HepG2 (cell line): ENCODE data around the gene ZNF771. TPM values are rescaled to one million over a fixed set of nuclear protein-coding genes. Genes with fewer than 3 reads are reported as not detected.

Experiments used
- ATAC-seq: fragments of 200-7000 bp; cut with Tn5 transposase; 3 replicates; pipeline ENCODE4 v1.9.1; 2020; ENCODE audit warnings: mild to moderate bottlenecking, moderate library complexity
- BruUV-seq: library from RNA; stranded (reverse); fragments of 400-500 nt; replicated peaks from 2 replicates; lab custom pipeline; 2021; lab: Mats Ljungman, UMichigan
- CTCF ChIA-PET: fragments of 300-600 bp; formaldehyde crosslinking; extraction: SDS; loops from one replicate; lab custom pipeline; 2021; ENCODE audit warnings: low total read pairs, inconsistent platforms, low intra/inter-chr PET ratio; lab: Yijun Ruan, JAX
- POLR2A ChIA-PET: fragments of 350-600 bp; sonication (Branson Sonifier 250); formaldehyde crosslinking; loops from one replicate; lab custom pipeline; 2020; ENCODE audit warnings: antibody characterized with exemption, inconsistent platforms; lab: Yijun Ruan, JAX
- DNase-seq: peaks from one replicate; pipeline ENCODE4 v3.0.0-alpha.2; 2015; ENCODE audit warnings: low spot score
- FAIRE-seq: peaks from 3 replicates; lab custom pipeline; 2011; peaks lifted over from hg19 to GRCh38; lab: Jason Lieb, UNC
- H2AFZ ChIP-seq: one replicate; pipeline ENCODE4 v1.6.1; 2011; ENCODE audit warnings: low read length, inconsistent platforms
- H3K27ac ChIP-seq: fragments of 300-600 bp; 3 replicates; pipeline ENCODE4 v1.8.0; 2011; ENCODE audit warnings: mixed run types, mild to moderate bottlenecking, mixed read lengths, low read length, inconsistent platforms; ENCODE audit not compliant: insufficient read depth; ENCODE audit errors: extremely low read length
- H3K27me3 ChIP-seq, 2 experiments: fragments of 200-600 bp in 1 of 2; 2 replicates in 1 of 2; 3 replicates in 1 of 2; pipeline versions ENCODE4 v1.6.0 to v1.8.0; 2011; ENCODE audit warnings: low read length in 2 of 2, mild to moderate bottlenecking in 2 of 2, moderate library complexity in 2 of 2, inconsistent platforms in 1 of 2; ENCODE audit not compliant: insufficient read depth in 2 of 2, control insufficient read depth in 1 of 2
- H3K36me3 ChIP-seq, 2 experiments: fragments of 200-600 bp in 1 of 2; replicated peaks in 1 of 2; 2 replicates in 1 of 2; 3 replicates in 1 of 2; pipeline versions ENCODE4 v1.5.1 to v1.8.0; 2011; ENCODE audit warnings: low read length in 2 of 2, inconsistent platforms in 1 of 2; ENCODE audit not compliant: insufficient read depth in 2 of 2, control insufficient read depth in 1 of 2
- H3K4me1 ChIP-seq: 2 replicates; pipeline ENCODE4 v1.5.1; 2012; ENCODE audit warnings: low read length, inconsistent platforms; ENCODE audit not compliant: insufficient read depth
- H3K4me2 ChIP-seq: 2 replicates; pipeline ENCODE4 v1.6.0; 2011; ENCODE audit warnings: low read depth, low read length, inconsistent platforms
- H3K4me3 ChIP-seq, 3 experiments: fragments of 200-600 bp in 1 of 3; sonication (generic), shearing (Covaris generic) in 1 of 3; replicated peaks in 1 of 3; 2 replicates each; pipeline ENCODE4 v1.5.1; 2011 to 2016; ENCODE audit warnings: low read length in 3 of 3, inconsistent platforms in 2 of 3, low read depth in 2 of 3, mild to moderate bottlenecking in 2 of 3, control low read depth in 1 of 3, mixed read lengths in 1 of 3; ENCODE audit not compliant: insufficient read depth in 1 of 3
- H3K79me2 ChIP-seq: one replicate; pipeline ENCODE4 v1.6.1; 2011; ENCODE audit warnings: low read length, inconsistent platforms; ENCODE audit not compliant: insufficient read depth
- H3K9ac ChIP-seq: 2 replicates; pipeline ENCODE4 v1.6.0; 2011; ENCODE audit warnings: mild to moderate bottlenecking, low read depth, low read length, inconsistent platforms; ENCODE audit not compliant: insufficient read depth
- H3K9me3 ChIP-seq: 2 replicates; pipeline ENCODE4 v1.5.1; 2012; ENCODE audit warnings: mild to moderate bottlenecking, low read length
- H4K20me1 ChIP-seq: 2 replicates; pipeline ENCODE4 v1.6.0; 2011; ENCODE audit warnings: inconsistent platforms, mild to moderate bottlenecking, low read length, moderate library complexity; ENCODE audit not compliant: insufficient read depth
- CHCHD3 ChIP-seq: sonication (generic); formaldehyde crosslinking; IDR thresholded peaks from 2 replicates; pipeline ENCODE4 v1.8.0; 2022; ENCODE audit warnings: mild to moderate bottlenecking, missing genetic modification reagents, moderate library complexity
- CREBL2 ChIP-seq: sonication (generic); formaldehyde crosslinking; IDR thresholded peaks from 2 replicates; pipeline ENCODE4 v1.8.1; 2023; ENCODE audit warnings: missing genetic modification reagents, mild to moderate bottlenecking, borderline replicate concordance
- ETV6 ChIP-seq: sonication (generic); formaldehyde crosslinking; conservative IDR thresholded peaks from 2 replicates; pipeline ENCODE4 v1.4.0; 2020; ENCODE audit warnings: missing genetic modification reagents
- FOXA3 ChIP-seq: IDR thresholded peaks from 2 replicates; pipeline ENCODE4 v1.6.1; 2016; ENCODE audit warnings: missing genetic modification reagents, missing compliant biosample characterization
- ISX ChIP-seq: sonication (generic); formaldehyde crosslinking; conservative IDR thresholded peaks from 2 replicates; pipeline ENCODE4 v1.5.0; 2020; ENCODE audit warnings: missing genetic modification reagents
- KDM1A ChIP-seq: IDR thresholded peaks from 2 replicates; pipeline ENCODE4 v1.6.1; 2016; ENCODE audit warnings: missing compliant biosample characterization
- MXD3 ChIP-seq: IDR thresholded peaks from 2 replicates; pipeline ENCODE4 v1.6.1; 2016; ENCODE audit warnings: mild to moderate bottlenecking, missing biosample characterization, missing genetic modification reagents
- SALL2 ChIP-seq: sonication (generic); formaldehyde crosslinking; IDR thresholded peaks from 2 replicates; pipeline ENCODE4 v1.8.1; 2023; ENCODE audit warnings: mild to moderate bottlenecking, missing genetic modification reagents, inconsistent platforms
- SPEN ChIP-seq: sonication (generic); formaldehyde crosslinking; IDR thresholded peaks from 2 replicates; pipeline ENCODE4 v1.5.1; 2020; ENCODE audit warnings: low read depth, mild to moderate bottlenecking, missing genetic modification reagents
- TEAD3 ChIP-seq: optimal IDR thresholded peaks from 2 replicates; pipeline ENCODE3; 2016; ENCODE audit warnings: borderline replicate concordance
- TGIF2 ChIP-seq: IDR thresholded peaks from 2 replicates; pipeline ENCODE4 v1.6.1; 2016; ENCODE audit warnings: control low read depth, missing compliant biosample characterization
- ZNF703 ChIP-seq: sonication (generic); formaldehyde crosslinking; IDR thresholded peaks from 2 replicates; pipeline ENCODE4 v1.5.1; 2020; ENCODE audit warnings: missing genetic modification reagents, mild to moderate bottlenecking, moderate library complexity, borderline replicate concordance
- ZNF776 ChIP-seq: sonication (generic); formaldehyde crosslinking; IDR thresholded peaks from 2 replicates; pipeline ENCODE4 v1.4.0; 2020; ENCODE audit warnings: mild to moderate bottlenecking, missing genetic modification reagents
- WGBS: methylation state at CpG from one replicate; pipeline ENCODE4 v1.1.6; 2017; ENCODE audit warnings: low lambda C conversion rate; 5-methylcytosine and 5-hydroxymethylcytosine counted together
- in situ Hi-C: cut with HindIII; loops from 2 replicates; pipeline ENCODE4 v1.10.0; 2017; ENCODE audit warnings: low pct_unique_long_range_greater_than_20kb; ENCODE audit not compliant: extremely low pct_ligation_motif_present
- intact Hi-C: fragments of 100-400 bp; cut with micrococcal nuclease; formaldehyde crosslinking; loops from one replicate; pipeline ENCODE4 v1.10.0; 2022; ENCODE audit not compliant: unreplicated experiment
- polyA plus RNA-seq, 8 experiments: library from polyadenylated mRNA; depleted of rRNA in 3 of 8; stranded (reverse) in 7 of 8; unstranded in 1 of 8; fragments of >200 nt; fragmentation: Illumina TruSeq in 4 of 8; extraction: Trizol in 4 of 8; gene quantifications; 2 replicates each; pipeline versions ENCODE4 v1.2.1 to v1.2.3, GENCODE V29; 2011 to 2016; ENCODE audit warnings: low read depth in 4 of 8, missing spikeins in 1 of 8, mixed read lengths in 1 of 8; ENCODE audit not compliant: insufficient read depth in 1 of 8
- total RNA-seq, 5 experiments: library from RNA; depleted of rRNA; stranded (reverse); fragments of >200 nt; fragmentation: Illumina TruSeq; extraction: Trizol; gene quantifications; 2 replicates each; pipeline ENCODE4 v1.2.3, GENCODE V29; 2016; ENCODE audit warnings: low read depth in 1 of 5
- TF ChIP-seq, protein P1 (sequence below): sonication (generic); formaldehyde crosslinking; IDR thresholded peaks from 2 replicates; pipeline ENCODE4 v1.4.0; 2020; ENCODE audit warnings: missing genetic modification reagents
- TF ChIP-seq, protein P2 (sequence below): sonication (generic); formaldehyde crosslinking; conservative IDR thresholded peaks from 2 replicates; pipeline ENCODE4 v1.4.0; 2020; ENCODE audit warnings: missing genetic modification reagents
- TF ChIP-seq, protein P3 (sequence below): sonication (generic); formaldehyde crosslinking; IDR thresholded peaks from 2 replicates; pipeline ENCODE4 v1.9.0; 2021; ENCODE audit warnings: missing genetic modification reagents, mild to moderate bottlenecking, borderline replicate concordance
- TF ChIP-seq, protein P4 (sequence below): sonication (generic); formaldehyde crosslinking; IDR thresholded peaks from 2 replicates; pipeline ENCODE4 v1.5.0; 2020; ENCODE audit warnings: missing genetic modification reagents, mild to moderate bottlenecking, borderline replicate concordance

The ZNF771 gene
- total and polyA plus RNA-seq, 2 of the 13 experiments (the other 11 are each of a cell fraction or from before 2014, with no cell fraction given), result 5.0 to 11.8 TPM

DNA sequence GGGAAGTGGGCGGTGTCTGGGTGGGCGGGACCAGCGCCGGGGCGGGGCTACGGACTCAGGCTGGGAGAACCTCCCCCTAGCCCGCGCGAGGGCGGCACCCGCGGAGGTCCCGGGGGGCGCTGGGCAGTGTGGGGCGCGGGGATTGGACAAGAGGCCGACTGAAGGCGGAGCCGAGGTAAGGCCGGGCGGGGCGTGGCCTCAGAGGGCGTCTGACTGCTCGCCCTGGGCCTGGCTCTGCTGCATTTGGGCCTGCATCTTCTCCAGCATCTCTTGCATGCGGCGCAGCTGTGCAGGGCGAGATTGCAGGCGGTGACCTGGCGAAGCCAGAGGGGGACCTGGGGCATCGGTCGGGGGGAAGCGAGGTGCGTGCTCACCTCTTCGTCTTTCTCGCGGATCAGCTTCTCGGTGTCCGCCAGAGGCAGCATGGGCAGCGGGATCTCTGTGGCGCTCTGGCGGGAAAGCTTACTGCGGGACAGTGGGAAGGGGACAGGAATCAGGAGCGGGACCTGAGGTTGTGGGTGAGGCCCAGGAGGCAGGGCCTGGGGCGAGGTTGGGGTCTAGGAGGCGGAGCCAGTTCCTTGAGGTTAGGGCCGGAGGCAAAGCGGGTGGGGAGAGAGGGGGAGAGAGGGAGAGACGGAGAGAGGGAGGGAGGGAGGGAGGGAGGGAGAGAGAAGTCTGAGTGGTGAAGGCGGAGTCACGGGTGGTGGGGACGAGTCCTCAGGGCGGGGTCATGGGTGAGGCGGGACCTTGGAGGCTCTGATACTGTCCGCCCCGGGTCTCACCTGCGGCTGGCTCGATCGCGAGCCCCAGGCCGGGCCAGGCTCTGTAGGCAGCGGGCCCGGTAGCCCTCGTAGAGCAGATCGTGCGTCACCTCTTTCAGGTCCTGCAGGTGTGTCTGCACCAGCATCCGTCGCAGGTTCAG is 28.9 kb upstream of the ZNF771 start:
- no TSS peak for BruUV-seq
- H3K36me3 ChIP-seq, result no peaks in the 10 kb centered on the region
- peak overlapping the region; percentile 8 for H2AFZ ChIP-seq
- DNase-seq (peak; percentile 95), FAIRE-seq (peak; percentile 94), ATAC-seq (peak; percentile 92)
- CTCF ChIA-PET, result no interaction called here
- H3K9me3 ChIP-seq, result no peaks in the 10 kb centered on the region
- H3K79me2 ChIP-seq, result peaks cover 2% of the 10 kb centered on the region
- in situ Hi-C loops, result no loop called here
- H3K9ac ChIP-seq, result peak overlapping the region; percentile 78
- POLR2A ChIA-PET, result interaction anchor here (0.8 to 2.0 kb wide), 7 partner anchors 14 to 31 kb away, joined by 3 to 7 read pairs (median 5); partner anchors contain the start of genes CD2BP2 and ZNF48
- H3K4me2 ChIP-seq, result peak overlapping the region; percentile 97
- intact Hi-C loops, result loop anchor here (1.0 to 2.0 kb wide), 2 partner anchors 17 to 56 kb away; partner anchors contain the start of gene ZNF48
- 1% methylated on average over 54 of the region's 67 CpGs for WGBS
- peak overlapping the region; percentile 71 to 97 (median 80) for H3K4me3 ChIP-seq
- H3K27ac ChIP-seq, result peak overlapping the region; percentile 90
- no peaks in the 10 kb centered on the region for H4K20me1 ChIP-seq
- H3K27me3 ChIP-seq, result no peaks in the 10 kb centered on the region
- H3K4me1 ChIP-seq, result peaks cover 52% of the 10 kb centered on the region
- no peak; the same call in 1 of the 2 replicates for TF ChIP-seq MXD3 (CRISPR knock-in tag)
- peak; percentile 75; the same call in 1 of the 2 replicates for TF ChIP-seq ZNF776 (CRISPR knock-in tag)
- no peak for TF ChIP-seq ZNF703 (CRISPR knock-in tag)
- TF ChIP-seq, protein P1, sequence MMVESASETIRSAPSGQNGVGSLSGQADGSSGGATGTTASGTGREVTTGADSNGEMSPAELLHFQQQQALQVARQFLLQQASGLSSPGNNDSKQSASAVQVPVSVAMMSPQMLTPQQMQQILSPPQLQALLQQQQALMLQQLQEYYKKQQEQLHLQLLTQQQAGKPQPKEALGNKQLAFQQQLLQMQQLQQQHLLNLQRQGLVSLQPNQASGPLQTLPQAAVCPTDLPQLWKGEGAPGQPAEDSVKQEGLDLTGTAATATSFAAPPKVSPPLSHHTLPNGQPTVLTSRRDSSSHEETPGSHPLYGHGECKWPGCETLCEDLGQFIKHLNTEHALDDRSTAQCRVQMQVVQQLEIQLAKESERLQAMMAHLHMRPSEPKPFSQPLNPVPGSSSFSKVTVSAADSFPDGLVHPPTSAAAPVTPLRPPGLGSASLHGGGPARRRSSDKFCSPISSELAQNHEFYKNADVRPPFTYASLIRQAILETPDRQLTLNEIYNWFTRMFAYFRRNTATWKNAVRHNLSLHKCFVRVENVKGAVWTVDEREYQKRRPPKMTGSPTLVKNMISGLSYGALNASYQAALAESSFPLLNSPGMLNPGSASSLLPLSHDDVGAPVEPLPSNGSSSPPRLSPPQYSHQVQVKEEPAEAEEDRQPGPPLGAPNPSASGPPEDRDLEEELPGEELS (CRISPR knock-in tag), result no peak
- TF ChIP-seq, protein P2, sequence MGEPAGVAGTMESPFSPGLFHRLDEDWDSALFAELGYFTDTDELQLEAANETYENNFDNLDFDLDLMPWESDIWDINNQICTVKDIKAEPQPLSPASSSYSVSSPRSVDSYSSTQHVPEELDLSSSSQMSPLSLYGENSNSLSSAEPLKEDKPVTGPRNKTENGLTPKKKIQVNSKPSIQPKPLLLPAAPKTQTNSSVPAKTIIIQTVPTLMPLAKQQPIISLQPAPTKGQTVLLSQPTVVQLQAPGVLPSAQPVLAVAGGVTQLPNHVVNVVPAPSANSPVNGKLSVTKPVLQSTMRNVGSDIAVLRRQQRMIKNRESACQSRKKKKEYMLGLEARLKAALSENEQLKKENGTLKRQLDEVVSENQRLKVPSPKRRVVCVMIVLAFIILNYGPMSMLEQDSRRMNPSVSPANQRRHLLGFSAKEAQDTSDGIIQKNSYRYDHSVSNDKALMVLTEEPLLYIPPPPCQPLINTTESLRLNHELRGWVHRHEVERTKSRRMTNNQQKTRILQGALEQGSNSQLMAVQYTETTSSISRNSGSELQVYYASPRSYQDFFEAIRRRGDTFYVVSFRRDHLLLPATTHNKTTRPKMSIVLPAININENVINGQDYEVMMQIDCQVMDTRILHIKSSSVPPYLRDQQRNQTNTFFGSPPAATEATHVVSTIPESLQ (CRISPR knock-in tag), result no peak
- peak; percentile 27; the same call in 1 of the 2 replicates for TF ChIP-seq SALL2 (CRISPR knock-in tag)
- no peak for TF ChIP-seq KDM1A (CRISPR knock-in tag)
- peak; percentile 91 for TF ChIP-seq SPEN (CRISPR knock-in tag)
- TF ChIP-seq FOXA3 (CRISPR knock-in tag), result no peak; the same call in 1 of the 2 replicates
- TF ChIP-seq, protein P3, sequence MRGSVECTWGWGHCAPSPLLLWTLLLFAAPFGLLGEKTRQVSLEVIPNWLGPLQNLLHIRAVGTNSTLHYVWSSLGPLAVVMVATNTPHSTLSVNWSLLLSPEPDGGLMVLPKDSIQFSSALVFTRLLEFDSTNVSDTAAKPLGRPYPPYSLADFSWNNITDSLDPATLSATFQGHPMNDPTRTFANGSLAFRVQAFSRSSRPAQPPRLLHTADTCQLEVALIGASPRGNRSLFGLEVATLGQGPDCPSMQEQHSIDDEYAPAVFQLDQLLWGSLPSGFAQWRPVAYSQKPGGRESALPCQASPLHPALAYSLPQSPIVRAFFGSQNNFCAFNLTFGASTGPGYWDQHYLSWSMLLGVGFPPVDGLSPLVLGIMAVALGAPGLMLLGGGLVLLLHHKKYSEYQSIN (CRISPR knock-in tag), result no peak
- TF ChIP-seq TEAD3 (CRISPR knock-in tag), result peak; percentile 25
- no peak for TF ChIP-seq ISX
- TF ChIP-seq CREBL2 (CRISPR knock-in tag), result no peak
- TF ChIP-seq CHCHD3 (CRISPR knock-in tag), result no peak
- peak; percentile 43 for TF ChIP-seq TGIF2 (CRISPR knock-in tag)
- peak; percentile 55; the same call in 1 of the 2 replicates for TF ChIP-seq ETV6 (CRISPR knock-in tag)
- TF ChIP-seq, protein P4, sequence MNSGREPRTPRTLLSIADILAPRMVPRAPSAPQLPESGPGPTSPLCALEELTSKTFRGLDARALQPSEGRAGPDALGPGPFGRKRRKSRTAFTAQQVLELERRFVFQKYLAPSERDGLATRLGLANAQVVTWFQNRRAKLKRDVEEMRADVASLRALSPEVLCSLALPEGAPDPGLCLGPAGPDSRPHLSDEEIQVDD, result 0 out of 2 replicates have a peak, but pooled peaks have one; percentile 26
